ENCODE data around the gene CYTH3. TPM values are rescaled to one million over a fixed set of nuclear protein-coding genes. Genes with fewer than 3 reads are reported as not detected.

CYTH3 gene
- total and polyA plus RNA-seq, 2 of the 8 experiments (the other 6 are each of a cell fraction or from before 2014, with no cell fraction given) = 10.3 to 11.9 TPM

DNA sequence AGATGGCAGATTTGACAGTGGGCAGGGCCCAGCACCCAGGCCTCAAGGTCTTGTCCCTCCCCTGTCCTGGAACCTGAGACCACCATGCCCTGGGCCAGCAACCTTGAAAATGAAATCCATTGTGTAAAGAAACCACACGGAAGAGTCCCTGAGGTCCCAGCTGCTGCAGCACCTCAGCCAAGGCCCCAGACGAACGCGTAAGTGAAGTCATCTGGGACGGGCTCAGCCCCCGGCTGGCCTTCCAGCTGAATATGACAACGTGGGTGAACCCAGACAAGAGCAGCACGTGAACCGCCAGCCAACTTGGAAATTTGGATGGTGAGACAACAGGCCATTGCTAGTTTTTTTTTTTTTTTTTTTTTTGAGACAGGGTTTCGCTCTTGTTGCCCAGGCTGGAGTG is 70.3 kb downstream of the CYTH3 start:
- Histone ChIP-seq H4K91ac (replicated peaks; ENCODE audit: insufficient read length, low read length) (no peak overlapping the region), H2BK15ac (ENCODE audit: low read length) (no peak overlapping the region), H3K9ac (replicated peaks in 1 of 4; ENCODE audit: extremely low read depth in 1 of 4, low read depth in 3 of 4, low read length in 3 of 4) (no peak overlapping the region), H4K8ac (ENCODE audit: extremely low read depth, insufficient read depth, low read length) (no peak overlapping the region), H3K9me3 (ENCODE audit: insufficient read depth in 2 of 2, low read depth in 1 of 2, low read length in 1 of 2) (no peaks in the 10 kb centered on the region), H3K27ac (ENCODE audit: low read depth, low read length) (no peak overlapping the region), H2BK12ac (ENCODE audit: low read depth, low read length) (no peak overlapping the region), H3K23ac (ENCODE audit: insufficient read length) (no peak overlapping the region), H2BK20ac (ENCODE audit: low read length) (no peak overlapping the region), H3K36me3 (ENCODE audit: control insufficient read depth in 2 of 4, insufficient read depth in 4 of 4, low read length in 3 of 4) (no peaks in the 10 kb centered on the region), H2BK120ac (replicated peaks; ENCODE audit: low read depth, low read length) (no peak overlapping the region), H3K4ac (replicated peaks; ENCODE audit: insufficient read length, low read depth, low read length) (no peak overlapping the region), H3K79me2 (ENCODE audit: control insufficient read depth in 1 of 2, insufficient read depth in 2 of 2, low read length in 2 of 2) (no peaks in the 10 kb centered on the region), H3K18ac (ENCODE audit: extremely low read depth, low read length) (no peak overlapping the region), H3K4me3 (ENCODE audit: extremely low read depth in 1 of 4, insufficient read depth in 2 of 4, low read depth in 3 of 4, low read length in 4 of 4) (no peak overlapping the region), H2AK5ac (ENCODE audit: low read depth, low read length) (no peak overlapping the region), H4K5ac (ENCODE audit: insufficient read length, low read depth, low read length) (no peak overlapping the region), H3K4me1 (replicated peaks in 1 of 4; ENCODE audit: control insufficient read depth in 3 of 4, insufficient read depth in 4 of 4, low read length in 3 of 4) (peaks cover 1 to 11% (median 7%) of the 10 kb centered on the region in 4 experiments), H4K20me1 (replicated peaks in 1 of 2; ENCODE audit: control insufficient read depth in 1 of 2, insufficient read depth in 2 of 2, low read length in 2 of 2) (no peaks in the 10 kb centered on the region), H2AFZ (ENCODE audit: low read length) (no peak overlapping the region), H3K79me1 (ENCODE audit: low read depth, low read length) (no peaks in the 10 kb centered on the region), H3K23me2 (ENCODE audit: low read depth, low read length) (no peaks in the 10 kb centered on the region), H2BK5ac (ENCODE audit: low read depth, low read length) (0 out of 2 replicates have a peak overlapping the region, but pooled peaks have one; percentile 41), H3K56ac (replicated peaks; ENCODE audit: insufficient read length, low read depth, low read length) (no peak overlapping the region), H3K4me2 (ENCODE audit: insufficient read depth in 1 of 2, low read depth in 2 of 2, low read length in 2 of 2) (no peak overlapping the region), H3K27me3 (replicated peaks in 1 of 4; ENCODE audit: control insufficient read depth in 3 of 4, extremely low read depth in 1 of 4, insufficient read depth in 3 of 4, low read length in 3 of 4) (no peaks in the 10 kb centered on the region), H3K14ac (ENCODE audit: insufficient read length) (no peak overlapping the region)
- POLR2A ChIA-PET (ENCODE audit: partially characterized antibody) = interaction anchor here (0.7 kb wide), 1 partner anchor 8 kb away, joined by 3 read pairs; no protein-coding TSS in a partner anchor
- whole genome bisulfite sequencing, 2 experiments (ENCODE audit: extremely low coverage in 1 of 2, insufficient coverage in 1 of 2, insufficient read length in 1 of 2, insufficient replicate concordance in 2 of 2, low coverage in 1 of 2, low lambda C conversion rate in 2 of 2, missing lambda C conversion rate in 1 of 2) = 88% methylated on average over 9 of the region's 10 CpGs; no CpG with 5 or more reads in 1 of the 2 experiments
- FAIRE-seq = no peak
- CTCF ChIA-PET (ENCODE audit: partially characterized antibody) = interaction anchor here (0.5 to 1.4 kb wide), 3 partner anchors 11 to 121 kb away, joined by 3 to 5 read pairs (median 4); no protein-coding TSS in a partner anchor
- DNase-seq (ENCODE audit: low read depth in 1 of 2, low spot score in 2 of 2) = no peak
- TF ChIP-seq, protein P1, sequence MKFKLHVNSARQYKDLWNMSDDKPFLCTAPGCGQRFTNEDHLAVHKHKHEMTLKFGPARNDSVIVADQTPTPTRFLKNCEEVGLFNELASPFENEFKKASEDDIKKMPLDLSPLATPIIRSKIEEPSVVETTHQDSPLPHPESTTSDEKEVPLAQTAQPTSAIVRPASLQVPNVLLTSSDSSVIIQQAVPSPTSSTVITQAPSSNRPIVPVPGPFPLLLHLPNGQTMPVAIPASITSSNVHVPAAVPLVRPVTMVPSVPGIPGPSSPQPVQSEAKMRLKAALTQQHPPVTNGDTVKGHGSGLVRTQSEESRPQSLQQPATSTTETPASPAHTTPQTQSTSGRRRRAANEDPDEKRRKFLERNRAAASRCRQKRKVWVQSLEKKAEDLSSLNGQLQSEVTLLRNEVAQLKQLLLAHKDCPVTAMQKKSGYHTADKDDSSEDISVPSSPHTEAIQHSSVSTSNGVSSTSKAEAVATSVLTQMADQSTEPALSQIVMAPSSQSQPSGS (IDR thresholded peaks at IDR 0.05; ENCODE audit: low read length) = no peak
- no peak for TF ChIP-seq CREB1 (IDR thresholded peaks at IDR 0.05)
- TF ChIP-seq, protein P2, sequence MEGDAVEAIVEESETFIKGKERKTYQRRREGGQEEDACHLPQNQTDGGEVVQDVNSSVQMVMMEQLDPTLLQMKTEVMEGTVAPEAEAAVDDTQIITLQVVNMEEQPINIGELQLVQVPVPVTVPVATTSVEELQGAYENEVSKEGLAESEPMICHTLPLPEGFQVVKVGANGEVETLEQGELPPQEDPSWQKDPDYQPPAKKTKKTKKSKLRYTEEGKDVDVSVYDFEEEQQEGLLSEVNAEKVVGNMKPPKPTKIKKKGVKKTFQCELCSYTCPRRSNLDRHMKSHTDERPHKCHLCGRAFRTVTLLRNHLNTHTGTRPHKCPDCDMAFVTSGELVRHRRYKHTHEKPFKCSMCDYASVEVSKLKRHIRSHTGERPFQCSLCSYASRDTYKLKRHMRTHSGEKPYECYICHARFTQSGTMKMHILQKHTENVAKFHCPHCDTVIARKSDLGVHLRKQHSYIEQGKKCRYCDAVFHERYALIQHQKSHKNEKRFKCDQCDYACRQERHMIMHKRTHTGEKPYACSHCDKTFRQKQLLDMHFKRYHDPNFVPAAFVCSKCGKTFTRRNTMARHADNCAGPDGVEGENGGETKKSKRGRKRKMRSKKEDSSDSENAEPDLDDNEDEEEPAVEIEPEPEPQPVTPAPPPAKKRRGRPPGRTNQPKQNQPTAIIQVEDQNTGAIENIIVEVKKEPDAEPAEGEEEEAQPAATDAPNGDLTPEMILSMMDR (IDR thresholded peaks at IDR 0.05; ENCODE audit: control extremely low read depth in 1 of 3, insufficient read depth in 1 of 3, low read depth in 1 of 3, low read length in 3 of 3) = no peak
- TF ChIP-seq SP2 (IDR thresholded peaks at IDR 0.05; ENCODE audit: low read length) = no peak
- TF ChIP-seq SAP30 (IDR thresholded peaks at IDR 0.05; ENCODE audit: insufficient read depth, insufficient replicate concordance, low read length) = no peak
- TF ChIP-seq BRCA1 (IDR thresholded peaks at IDR 0.05; ENCODE audit: low read depth, low read length) = no peak
- TF ChIP-seq RFX5 (IDR thresholded peaks at IDR 0.05; ENCODE audit: borderline replicate concordance, low read depth, low read length) = no peak
- TF ChIP-seq, protein P3, sequence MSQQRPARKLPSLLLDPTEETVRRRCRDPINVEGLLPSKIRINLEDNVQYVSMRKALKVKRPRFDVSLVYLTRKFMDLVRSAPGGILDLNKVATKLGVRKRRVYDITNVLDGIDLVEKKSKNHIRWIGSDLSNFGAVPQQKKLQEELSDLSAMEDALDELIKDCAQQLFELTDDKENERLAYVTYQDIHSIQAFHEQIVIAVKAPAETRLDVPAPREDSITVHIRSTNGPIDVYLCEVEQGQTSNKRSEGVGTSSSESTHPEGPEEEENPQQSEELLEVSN (IDR thresholded peaks at IDR 0.05) = no peak
- TF ChIP-seq HDAC6 (IDR thresholded peaks at IDR 0.05; ENCODE audit: low read depth, low read length) = no peak

Data from H1 (cell line).